ENCODE results near the gene GFER. TPM values are rescaled to one million over a fixed set of nuclear protein-coding genes. Genes with fewer than 3 reads are reported as not detected.

GFER gene
- total and polyA plus RNA-seq, 3 donors from 2014 or later, result 25.7 to 40.0 (median 25.8) TPM

- no peak overlapping the region for H3K27ac ChIP-seq
- intact Hi-C loops (cut with DNase I; ENCODE audit: low total_unique reads), result no loop called here
- no peaks in the 10 kb centered on the region for H3K27me3 ChIP-seq
- peaks cover 24% of the 10 kb centered on the region for H3K4me1 ChIP-seq
- no peak overlapping the region for H3K4me3 ChIP-seq
- WGBS, 2 donors, result 85% methylated on average over 27 to 34 of the region's 41 CpGs
- TF ChIP-seq POLR2A (IDR thresholded peaks at IDR 0.05) (no peak), CTCF (IDR thresholded peaks at IDR 0.05) (no peak)
- no peaks in the 10 kb centered on the region for H3K36me3 ChIP-seq (ENCODE audit: low read depth, missing control alignments)
- DNase-seq, result no peak
- no peaks in the 10 kb centered on the region for H3K9me3 ChIP-seq
Measured at GRCh38 chr16:1968146-1968953, 15.6 kb upstream of the GFER start.

GRCh38 chr16:1971796-1972489 is 12.1 kb upstream of the GFER start, which contains the start of gene TBL3:
Gene TBL3 (plus strand): TSS chr16:1972053. CDS start chr16:1972165, 112 bp downstream.
- intact Hi-C loops (cut with DNase I; ENCODE audit: low total_unique reads), result no loop called here
- no peaks in the 10 kb centered on the region for H3K36me3 ChIP-seq (ENCODE audit: low read depth, missing control alignments)

GRCh38 chr16:1972490-1972877 is 11.5 kb upstream of the GFER start:
- Histone ChIP-seq H3K4me1 (peaks cover 14% of the 10 kb centered on the region), H3K36me3 (ENCODE audit: low read depth, missing control alignments) (no peaks in the 10 kb centered on the region), H3K4me3 (peak overlapping the region; percentile 92 to 99), H3K9me3 (no peaks in the 10 kb centered on the region), H3K27me3 (no peaks in the 10 kb centered on the region), H3K27ac (peak overlapping the region in 1 of 2 donors; percentile 35)
- TF ChIP-seq CTCF (IDR thresholded peaks at IDR 0.05) (no peak), POLR2A (IDR thresholded peaks at IDR 0.05) (no peak)
- 1 to 11% methylated on average over 5 to 18 of the region's 22 CpGs for WGBS, 2 donors
- intact Hi-C loops (cut with DNase I; ENCODE audit: low total_unique reads), result no loop called here
- DNase-seq, result no peak

More at GRCh38 chr16:1971796-1972489, 12.1 kb upstream of the GFER start, which contains the start of gene TBL3:
- H3K27ac ChIP-seq, result peak within 1 kb of the TSS; percentile 35 to 90
- peaks cover 14% of the 10 kb centered on the region for H3K4me1 ChIP-seq
- 0% methylated on average over 1 to 44 of the region's 78 CpGs for WGBS, 2 donors
- H3K4me3 ChIP-seq, result peak within 1 kb of the TSS; percentile 92 to 99
- peak; percentile 94 for DNase-seq
- peak; percentile 50 for TF ChIP-seq POLR2A (IDR thresholded peaks at IDR 0.05)
- peak in 1 of 3 experiments; percentile 18 for TF ChIP-seq CTCF (IDR thresholded peaks at IDR 0.05)
- H3K27me3 ChIP-seq, result no peaks in the 10 kb centered on the region
- H3K9me3 ChIP-seq, result no peaks in the 10 kb centered on the region

- no peak for DNase-seq
- H3K36me3 ChIP-seq (ENCODE audit: low read depth, missing control alignments), result no peaks in the 10 kb centered on the region
- WGBS, 2 donors, result 86 to 91% methylated on average over 10 to 16 of the region's 16 CpGs
Measured at GRCh38 chr16:1973461-1974156, 10.4 kb upstream of the GFER start.

More at GRCh38 chr16:1973461-1974156, 10.4 kb upstream of the GFER start:
- TF ChIP-seq POLR2A (IDR thresholded peaks at IDR 0.05) (no peak), CTCF (IDR thresholded peaks at IDR 0.05) (no peak)
- Histone ChIP-seq H3K4me1 (peaks cover 14% of the 10 kb centered on the region), H3K27ac (no peak overlapping the region), H3K27me3 (no peaks in the 10 kb centered on the region), H3K9me3 (no peaks in the 10 kb centered on the region), H3K4me3 (no peak overlapping the region)
- intact Hi-C loops (cut with DNase I; ENCODE audit: low total_unique reads), result no loop called here

All from testis (tissue), 3 donors.